ENCODE measurements around the gene SLC39A5. TPM values are rescaled to one million over a fixed set of nuclear protein-coding genes. Genes with fewer than 3 reads are reported as not detected.

SLC39A5 gene
- total and polyA plus RNA-seq, 2 of the 13 experiments (the other 11 are each of a cell fraction or from before 2014, with no cell fraction given), result 59.7 to 101 TPM

GRCh38 chr12:56190695-56191155 is 39.1 kb upstream of the SLC39A5 start (continued):
- no peak for TF ChIP-seq ZNF550 (CRISPR knock-in tag; IDR thresholded peaks at IDR 0.05; ENCODE audit: borderline replicate concordance)
- TF ChIP-seq KAT7 (CRISPR knock-in tag; IDR thresholded peaks at IDR 0.05; ENCODE audit: borderline replicate concordance), result no peak
- no peak for TF ChIP-seq POLR2A (IDR thresholded peaks at IDR 0.05; ENCODE audit: insufficient read depth in 1 of 2, low read depth in 2 of 2, low read length in 2 of 2)
- no peak for TF ChIP-seq NRL (CRISPR knock-in tag; IDR thresholded peaks at IDR 0.05; ENCODE audit: borderline replicate concordance)
- TF ChIP-seq HDAC2 (CRISPR knock-in tag; IDR thresholded peaks at IDR 0.05), result no peak
- TF ChIP-seq ZFP62 (CRISPR knock-in tag; IDR thresholded peaks at IDR 0.05), result no peak
- no peak for TF ChIP-seq ZSCAN12 (CRISPR knock-in tag; IDR thresholded peaks at IDR 0.05)
- TF ChIP-seq TMF1 (CRISPR knock-in tag; IDR thresholded peaks at IDR 0.05; ENCODE audit: low read depth), result no peak
- no peak for TF ChIP-seq ZNF251 (CRISPR knock-in tag; IDR thresholded peaks at IDR 0.05)
- no peak for TF ChIP-seq ZNF20 (CRISPR knock-in tag; IDR thresholded peaks at IDR 0.05)
- TF ChIP-seq BORCS8-MEF2B (CRISPR knock-in tag; IDR thresholded peaks at IDR 0.05), result 0 out of 2 replicates have a peak, but pooled peaks have one; percentile 5
- no peak for TF ChIP-seq ZNF468 (CRISPR knock-in tag; IDR thresholded peaks at IDR 0.05)
- no peak for TF ChIP-seq ZZZ3 (CRISPR knock-in tag; IDR thresholded peaks at IDR 0.05; ENCODE audit: borderline replicate concordance)
- TF ChIP-seq HMGXB3 (CRISPR knock-in tag; IDR thresholded peaks at IDR 0.05; ENCODE audit: borderline replicate concordance), result no peak
- no peak for TF ChIP-seq ZNF691 (CRISPR knock-in tag; IDR thresholded peaks at IDR 0.05; ENCODE audit: borderline replicate concordance, low read depth)
- peak; percentile 22; the same call in 1 of the 2 replicates for TF ChIP-seq MAX (IDR thresholded peaks at IDR 0.05)
- no peak for TF ChIP-seq BRF2 (CRISPR knock-in tag; IDR thresholded peaks at IDR 0.05)
- TF ChIP-seq ZBTB3 (CRISPR knock-in tag; IDR thresholded peaks at IDR 0.05; ENCODE audit: borderline replicate concordance, low read depth), result 0 out of 2 replicates have a peak, but pooled peaks have one; percentile 10
- no peak for TF ChIP-seq IRF1 (CRISPR knock-in tag; IDR thresholded peaks at IDR 0.05; ENCODE audit: low read depth)

Data from HepG2 (cell line).